Ovary (tissue), 3 donors: Measurements from ENCODE around the gene ADAMTS10.

ENCODE experiments used
- EP300 ChIP-seq: sonication (generic); formaldehyde crosslinking; IDR thresholded peaks from one replicate; pipeline ENCODE4 v1.6.1; 2017; ENCODE audit warnings: antibody characterized with exemption
- POLR2A ChIP-seq: fragments of 450-650 bp; IDR thresholded peaks from one replicate; pipeline ENCODE4 v1.6.1; 2017; ENCODE audit warnings: antibody characterized with exemption, mild to moderate bottlenecking, moderate library complexity
- TF ChIP-seq, protein P1 (sequence below), 3 donors: fragments of 450-650 bp in 2 of 3; fragments of 200-600 bp in 1 of 3; IDR thresholded peaks; one replicate each; pipeline versions ENCODE4 v1.5.1 to v1.8.0; 2016 to 2022; ENCODE audit warnings: antibody characterized with exemption in 3 of 3, mild to moderate bottlenecking in 1 of 3
- donor health status: DM: no; HTN: no; CAD: no.

DNA sequence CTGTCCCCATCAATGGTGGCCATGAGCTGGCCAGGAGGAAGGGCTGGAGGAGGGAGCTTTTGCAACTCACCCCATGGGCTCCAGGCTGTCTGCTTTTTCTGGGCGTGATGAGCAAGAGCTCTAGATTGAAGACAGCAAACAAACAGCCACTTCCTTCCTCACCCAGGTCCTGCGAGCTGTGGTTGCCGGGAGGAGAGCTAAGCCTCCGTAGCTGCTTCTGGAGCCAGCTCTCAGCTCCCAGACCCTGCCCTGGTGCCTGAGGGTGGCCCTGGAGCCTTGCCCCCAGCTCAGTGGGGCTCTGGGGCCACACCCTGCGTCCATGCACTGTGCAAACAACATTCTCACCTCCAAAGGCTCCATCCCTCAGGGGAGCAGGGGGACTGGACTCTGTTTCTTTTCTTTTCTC lies 39.5 kb downstream of the ADAMTS10 start:
- TF ChIP-seq, protein P1, sequence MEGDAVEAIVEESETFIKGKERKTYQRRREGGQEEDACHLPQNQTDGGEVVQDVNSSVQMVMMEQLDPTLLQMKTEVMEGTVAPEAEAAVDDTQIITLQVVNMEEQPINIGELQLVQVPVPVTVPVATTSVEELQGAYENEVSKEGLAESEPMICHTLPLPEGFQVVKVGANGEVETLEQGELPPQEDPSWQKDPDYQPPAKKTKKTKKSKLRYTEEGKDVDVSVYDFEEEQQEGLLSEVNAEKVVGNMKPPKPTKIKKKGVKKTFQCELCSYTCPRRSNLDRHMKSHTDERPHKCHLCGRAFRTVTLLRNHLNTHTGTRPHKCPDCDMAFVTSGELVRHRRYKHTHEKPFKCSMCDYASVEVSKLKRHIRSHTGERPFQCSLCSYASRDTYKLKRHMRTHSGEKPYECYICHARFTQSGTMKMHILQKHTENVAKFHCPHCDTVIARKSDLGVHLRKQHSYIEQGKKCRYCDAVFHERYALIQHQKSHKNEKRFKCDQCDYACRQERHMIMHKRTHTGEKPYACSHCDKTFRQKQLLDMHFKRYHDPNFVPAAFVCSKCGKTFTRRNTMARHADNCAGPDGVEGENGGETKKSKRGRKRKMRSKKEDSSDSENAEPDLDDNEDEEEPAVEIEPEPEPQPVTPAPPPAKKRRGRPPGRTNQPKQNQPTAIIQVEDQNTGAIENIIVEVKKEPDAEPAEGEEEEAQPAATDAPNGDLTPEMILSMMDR (IDR thresholded peaks at IDR 0.05), result no peak
- TF ChIP-seq POLR2A, result no peak
- no peak for TF ChIP-seq EP300
